H1 (cell line): Measurements from ENCODE around the gene NBAS. TPM values are rescaled to one million over a fixed set of nuclear protein-coding genes. Genes with fewer than 3 reads are reported as not detected.

Experiments used
- ASH2L ChIP-seq: fragments of 200-600, 300-600 bp; sonication (generic); IDR thresholded peaks from one replicate; pipeline ENCODE4 v1.7.1; 2017; ENCODE audit warnings: low read length
- ATF2 ChIP-seq: IDR thresholded peaks from 2 replicates; pipeline ENCODE4 v1.6.1; 2012; ENCODE audit warnings: low read length, inconsistent platforms
- CHD7 ChIP-seq: fragments of 300-600 bp; sonication (generic); IDR thresholded peaks from 2 replicates; pipeline ENCODE4 v1.7.1; 2012; ENCODE audit warnings: low read length, moderate library complexity, mild to moderate bottlenecking, inconsistent platforms; ENCODE audit not compliant: insufficient replicate concordance
- HDAC2 ChIP-seq, 2 experiments: fragments of 300-600 bp in 1 of 2; sonication (generic) in 1 of 2; IDR thresholded peaks; 2 replicates each; pipeline ENCODE4 v1.6.1; 2011 to 2012; ENCODE audit warnings: low read depth in 2 of 2, low read length in 2 of 2, mild to moderate bottlenecking in 2 of 2, moderate library complexity in 2 of 2, borderline replicate concordance in 1 of 2, inconsistent platforms in 1 of 2
- NANOG ChIP-seq: IDR thresholded peaks from 2 replicates; pipeline ENCODE4 v1.6.1; 2011; ENCODE audit warnings: low read length, low read depth, mild to moderate bottlenecking, inconsistent platforms; ENCODE audit not compliant: insufficient read depth, poor library complexity, severe bottlenecking
- POU5F1 ChIP-seq: IDR thresholded peaks from 2 replicates; pipeline ENCODE4 v1.6.1; 2011; ENCODE audit warnings: low read depth, mild to moderate bottlenecking, low read length, moderate library complexity
- RFX5 ChIP-seq: IDR thresholded peaks from 2 replicates; pipeline ENCODE4 v1.6.1; 2011; ENCODE audit warnings: low read depth, low read length, improper control_type of control experiment, borderline replicate concordance
- TAF1 ChIP-seq: IDR thresholded peaks from 2 replicates; pipeline ENCODE4 v1.6.1; 2011; ENCODE audit warnings: mild to moderate bottlenecking, low read depth, low read length
- polyA plus RNA-seq, 7 experiments: library from polyadenylated mRNA; depleted of rRNA in 3 of 7; stranded (reverse) in 5 of 7; unstranded in 2 of 7; fragments of >200 nt in 5 of 7; fragments of 200-250 nt in 2 of 7; gene quantifications; 1 replicate in 5 of 7; 2 replicates in 1 of 7; 4 replicates in 1 of 7; pipeline versions ENCODE4 v1.2.1 to v1.2.3, GENCODE V29; 2011 to 2013; ENCODE audit warnings: missing spikeins in 2 of 7, mixed read lengths in 2 of 7
- total RNA-seq: library from RNA; stranded (reverse); fragmentation: NEBNext Ultra II Directional; extraction: Animal tissue kit (Norgen Biotek cat#: 25700); gene quantifications from 2 replicates; pipeline ENCODE4 v1.2.1, GENCODE V29; 2021

NBAS gene
- total and polyA plus RNA-seq, 2 of the 8 experiments (the other 6 are each of a cell fraction or from before 2014, with no cell fraction given), result 19.6 to 34.8 TPM

- TF ChIP-seq CHD7 (no peak), ATF2 (no peak), NANOG (no peak), TAF1 (no peak), ASH2L (no peak), HDAC2 (IDR thresholded peaks at IDR 0.05; ENCODE audit: borderline replicate concordance in 1 of 2, low read depth in 2 of 2, low read length in 2 of 2) (no peak), POU5F1 (no peak), RFX5 (no peak)
- TF ChIP-seq, all 59 proteins: peak for 0
Measured at GRCh38 chr2:15166878-15167277, 394.3 kb downstream of the NBAS start (continued).
